ENCODE results near the gene MYO1D.

MYO1D gene

GRCh38 chr17:32553168-32553567 lies 323.8 kb downstream of the MYO1D start:
- TF ChIP-seq, protein P1, sequence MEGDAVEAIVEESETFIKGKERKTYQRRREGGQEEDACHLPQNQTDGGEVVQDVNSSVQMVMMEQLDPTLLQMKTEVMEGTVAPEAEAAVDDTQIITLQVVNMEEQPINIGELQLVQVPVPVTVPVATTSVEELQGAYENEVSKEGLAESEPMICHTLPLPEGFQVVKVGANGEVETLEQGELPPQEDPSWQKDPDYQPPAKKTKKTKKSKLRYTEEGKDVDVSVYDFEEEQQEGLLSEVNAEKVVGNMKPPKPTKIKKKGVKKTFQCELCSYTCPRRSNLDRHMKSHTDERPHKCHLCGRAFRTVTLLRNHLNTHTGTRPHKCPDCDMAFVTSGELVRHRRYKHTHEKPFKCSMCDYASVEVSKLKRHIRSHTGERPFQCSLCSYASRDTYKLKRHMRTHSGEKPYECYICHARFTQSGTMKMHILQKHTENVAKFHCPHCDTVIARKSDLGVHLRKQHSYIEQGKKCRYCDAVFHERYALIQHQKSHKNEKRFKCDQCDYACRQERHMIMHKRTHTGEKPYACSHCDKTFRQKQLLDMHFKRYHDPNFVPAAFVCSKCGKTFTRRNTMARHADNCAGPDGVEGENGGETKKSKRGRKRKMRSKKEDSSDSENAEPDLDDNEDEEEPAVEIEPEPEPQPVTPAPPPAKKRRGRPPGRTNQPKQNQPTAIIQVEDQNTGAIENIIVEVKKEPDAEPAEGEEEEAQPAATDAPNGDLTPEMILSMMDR (conservative IDR thresholded peaks at IDR 0.05; ENCODE audit: low read depth, low read length), result no peak
- no peak overlapping the region for H3K9ac ChIP-seq
- no peaks in the 10 kb centered on the region for H4K20me1 ChIP-seq (ENCODE audit: insufficient read depth)
- no peaks in the 10 kb centered on the region for H3K79me2 ChIP-seq (ENCODE audit: insufficient read depth, low read depth)
- H3K4me1 ChIP-seq (ENCODE audit: low read depth, poor library complexity, severe bottlenecking), result peaks cover 36% of the 10 kb centered on the region
- H2AFZ ChIP-seq (ENCODE audit: low read depth), result no peak overlapping the region
- H3K4me2 ChIP-seq, result no peak overlapping the region
- H3K4me3 ChIP-seq (IDR thresholded peaks at IDR 0.05; ENCODE audit: insufficient read depth, low read depth, low read length), result no peak overlapping the region
- no peak overlapping the region for H3K27ac ChIP-seq
- H3K27me3 ChIP-seq (ENCODE audit: insufficient read depth, low read depth), result no peaks in the 10 kb centered on the region
- H3K36me3 ChIP-seq (ENCODE audit: insufficient read depth), result no peaks in the 10 kb centered on the region

DNA sequence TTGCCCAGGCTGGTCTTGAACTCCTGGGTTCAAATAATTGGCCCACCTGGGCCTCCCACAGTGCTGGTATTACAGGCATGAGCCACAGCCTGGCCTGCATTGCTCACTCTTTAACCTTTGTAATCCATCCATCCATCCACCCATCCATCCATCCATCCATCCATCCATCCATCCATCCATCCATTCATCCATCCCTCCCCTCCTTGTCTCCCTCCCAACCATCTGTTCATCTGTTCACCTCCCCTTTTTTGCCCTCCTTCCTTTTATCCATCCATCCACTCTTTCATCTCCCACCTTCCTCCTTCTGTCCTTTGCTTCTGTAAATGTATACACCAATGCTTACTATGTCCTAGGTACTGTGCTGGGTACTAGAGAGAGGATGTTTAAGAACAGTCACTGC lies 324.6 kb downstream of the MYO1D start:
- no peak overlapping the region for H3K9ac ChIP-seq
- TF ChIP-seq, protein P1 (conservative IDR thresholded peaks at IDR 0.05; ENCODE audit: low read depth, low read length), result no peak
- no peak overlapping the region for H3K4me3 ChIP-seq (IDR thresholded peaks at IDR 0.05; ENCODE audit: insufficient read depth, low read depth, low read length)
- H3K27me3 ChIP-seq (ENCODE audit: insufficient read depth, low read depth), result no peaks in the 10 kb centered on the region
- no peak overlapping the region for H3K27ac ChIP-seq
- no peaks in the 10 kb centered on the region for H3K79me2 ChIP-seq (ENCODE audit: insufficient read depth, low read depth)
- H3K4me1 ChIP-seq (ENCODE audit: low read depth, poor library complexity, severe bottlenecking), result peaks cover 27% of the 10 kb centered on the region
- no peaks in the 10 kb centered on the region for H3K36me3 ChIP-seq (ENCODE audit: insufficient read depth)
- H2AFZ ChIP-seq (ENCODE audit: low read depth), result no peak overlapping the region
- no peak overlapping the region for H3K4me2 ChIP-seq
- H4K20me1 ChIP-seq (ENCODE audit: insufficient read depth), result no peaks in the 10 kb centered on the region

DNA sequence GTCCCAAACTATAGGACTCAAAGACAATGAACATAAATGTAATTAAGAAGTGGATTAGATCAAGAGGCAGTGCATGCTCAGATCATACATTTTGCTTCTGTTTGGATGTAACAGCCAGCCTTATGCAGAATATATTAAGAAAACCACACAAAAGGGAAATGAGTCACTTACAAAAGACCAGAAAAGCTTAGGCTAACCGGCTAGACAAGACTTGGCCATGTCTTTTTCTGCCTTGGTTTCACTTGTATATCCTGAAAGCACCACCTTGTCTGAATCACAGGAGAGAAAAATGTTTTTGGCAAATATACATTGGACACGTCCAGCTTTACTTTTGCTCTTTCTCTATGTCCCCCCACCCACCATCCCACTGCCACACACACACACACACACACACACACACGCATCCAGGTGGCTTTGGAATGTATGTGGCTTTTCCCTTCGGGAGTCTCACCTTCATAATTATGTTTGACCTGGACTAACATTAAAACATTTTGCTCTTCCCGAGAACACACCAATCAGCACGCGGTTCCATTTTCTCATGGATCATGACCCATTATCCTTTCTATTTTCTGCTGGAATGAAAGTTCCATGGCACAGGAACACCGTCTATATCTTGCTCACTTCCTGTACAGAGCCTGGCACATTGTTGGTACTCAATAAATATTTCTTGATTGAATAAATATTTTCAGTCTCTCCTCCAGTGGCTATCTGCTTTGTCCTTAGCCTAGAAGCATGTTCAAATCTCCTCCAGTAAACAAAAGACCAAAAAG lies 325.6 kb downstream of the MYO1D start:
- Histone ChIP-seq H3K27me3 (ENCODE audit: insufficient read depth, low read depth) (no peaks in the 10 kb centered on the region), H4K20me1 (ENCODE audit: insufficient read depth) (no peaks in the 10 kb centered on the region), H3K27ac (peak overlapping the region; percentile 21; the same call in 1 of the 2 replicates), H3K9ac (no peak overlapping the region), H3K36me3 (ENCODE audit: insufficient read depth) (no peaks in the 10 kb centered on the region), H3K4me1 (ENCODE audit: low read depth, poor library complexity, severe bottlenecking) (peaks cover 18% of the 10 kb centered on the region), H3K79me2 (ENCODE audit: insufficient read depth, low read depth) (no peaks in the 10 kb centered on the region), H3K4me2 (peak overlapping the region; percentile 5), H3K4me3 (IDR thresholded peaks at IDR 0.05; ENCODE audit: insufficient read depth, low read depth, low read length) (no peak overlapping the region), H2AFZ (ENCODE audit: low read depth) (no peak overlapping the region)
- TF ChIP-seq, protein P1 (conservative IDR thresholded peaks at IDR 0.05; ENCODE audit: low read depth, low read length), result no peak

DNA sequence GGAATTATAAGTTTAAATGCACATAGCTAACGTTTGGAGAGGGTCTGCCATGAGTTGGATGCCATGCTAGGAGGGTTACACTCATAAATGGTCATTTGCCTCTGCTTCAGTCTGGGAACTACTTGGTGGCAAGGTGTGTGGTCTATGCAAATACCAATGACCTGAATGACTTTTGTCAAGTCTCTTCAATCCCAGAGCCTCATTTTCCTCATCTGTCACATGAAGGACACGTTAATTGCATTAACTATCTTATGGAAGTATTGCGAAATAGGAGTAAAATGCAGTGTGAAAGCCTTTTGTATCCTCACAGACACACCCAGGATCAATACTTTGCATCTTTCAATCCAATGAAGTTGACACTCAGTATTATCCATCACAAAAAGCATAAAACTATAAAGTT lies 327.4 kb downstream of the MYO1D start:
- Histone ChIP-seq H4K20me1 (ENCODE audit: insufficient read depth) (no peaks in the 10 kb centered on the region), H3K4me1 (ENCODE audit: low read depth, poor library complexity, severe bottlenecking) (peaks cover 18% of the 10 kb centered on the region), H3K36me3 (ENCODE audit: insufficient read depth) (no peaks in the 10 kb centered on the region), H2AFZ (ENCODE audit: low read depth) (no peak overlapping the region), H3K9ac (no peak overlapping the region), H3K4me3 (IDR thresholded peaks at IDR 0.05; ENCODE audit: insufficient read depth, low read depth, low read length) (no peak overlapping the region), H3K4me2 (no peak overlapping the region), H3K27me3 (ENCODE audit: insufficient read depth, low read depth) (no peaks in the 10 kb centered on the region), H3K79me2 (ENCODE audit: insufficient read depth, low read depth) (no peaks in the 10 kb centered on the region), H3K27ac (no peak overlapping the region)
- TF ChIP-seq, protein P1 (conservative IDR thresholded peaks at IDR 0.05; ENCODE audit: low read depth, low read length), result no peak
